HG02623 (cell line): ENCODE measurements around the gene GASK1B.

Source experiments
- ATAC-seq: cut with Tn5 transposase; IDR thresholded peaks from one replicate; pipeline ENCODE4 v1.9.1; 2021; ENCODE audit warnings: moderate library complexity; ENCODE audit not compliant: unreplicated experiment

Gene GASK1B

DNA sequence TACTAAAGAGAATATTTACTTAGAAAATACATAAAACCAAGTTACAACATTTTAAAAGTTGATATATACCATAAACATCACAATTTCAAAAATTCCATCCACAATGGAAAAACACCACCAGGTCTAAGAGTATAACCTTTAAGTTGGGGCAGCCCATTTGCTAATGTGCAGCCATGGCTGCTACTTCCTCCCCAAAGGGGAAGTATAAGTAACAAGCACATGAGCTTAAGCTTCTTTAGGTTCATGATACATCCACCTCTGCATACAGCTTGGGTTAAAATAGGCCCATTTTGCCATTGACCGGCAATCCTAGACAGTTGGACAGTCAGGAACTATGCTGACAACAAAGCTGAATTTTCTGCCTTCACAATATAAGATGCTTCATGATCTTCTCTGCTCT lies 16.6 kb upstream of the GASK1B start:
- ATAC-seq, result no peak

DNA sequence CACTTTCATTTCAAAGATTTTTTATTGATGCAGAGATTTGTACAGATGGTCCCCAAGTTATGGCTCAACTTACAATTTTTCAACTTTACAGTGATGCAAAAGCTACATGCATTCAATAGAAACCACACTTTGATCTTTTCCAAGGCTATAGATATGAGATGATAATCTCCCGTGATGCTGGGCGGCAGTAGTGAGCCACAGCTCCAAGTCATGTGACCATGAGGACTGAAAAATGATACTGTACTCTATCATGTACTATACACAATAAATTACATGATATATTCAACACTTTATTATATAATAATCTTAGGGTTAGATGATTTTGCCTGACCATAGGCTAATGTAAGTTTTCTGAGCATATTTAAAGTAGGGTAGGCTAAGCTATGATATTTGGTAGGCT lies 14.0 kb upstream of the GASK1B start:
- no peak for ATAC-seq

DNA sequence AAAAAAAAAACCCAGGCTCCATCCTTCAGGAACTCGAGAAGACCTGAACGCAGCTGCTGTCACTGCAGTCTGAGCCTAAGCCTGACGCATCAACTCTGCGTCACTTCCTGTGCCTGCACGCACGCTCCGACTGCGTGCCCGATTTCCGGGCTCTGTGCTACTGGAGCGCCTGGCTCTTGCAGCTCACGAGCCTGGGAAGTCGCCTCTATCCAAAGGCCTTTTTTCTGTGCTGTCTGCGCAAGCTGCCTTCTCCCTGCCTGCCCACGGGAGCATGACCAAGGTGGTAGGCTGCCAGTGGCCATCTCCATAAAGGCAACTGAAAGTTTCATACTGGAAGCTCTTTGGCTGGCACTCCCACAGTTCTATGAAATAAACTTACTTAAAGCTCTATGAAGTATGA lies 9.9 kb upstream of the GASK1B start:
- no peak for ATAC-seq

DNA sequence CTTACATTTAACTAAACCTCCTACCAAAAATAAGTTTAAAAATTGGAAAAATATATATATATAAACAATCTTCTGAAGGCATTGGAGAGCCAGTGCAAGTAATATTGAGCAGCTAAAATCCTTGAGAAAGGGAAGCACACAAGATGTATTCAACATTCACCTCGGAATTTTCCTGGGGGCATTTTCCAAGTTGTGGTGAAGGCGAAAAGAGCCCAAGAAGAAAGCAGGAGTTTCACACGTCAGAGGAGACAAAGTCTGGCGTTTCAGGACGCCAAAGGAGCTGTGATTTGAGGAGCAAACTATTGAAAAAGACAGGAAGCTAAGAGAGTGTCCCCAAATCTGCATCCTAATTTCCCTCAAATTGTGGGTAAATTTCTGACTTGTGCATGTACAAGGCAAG lies 9.1 kb upstream of the GASK1B start:
- no peak for ATAC-seq

DNA sequence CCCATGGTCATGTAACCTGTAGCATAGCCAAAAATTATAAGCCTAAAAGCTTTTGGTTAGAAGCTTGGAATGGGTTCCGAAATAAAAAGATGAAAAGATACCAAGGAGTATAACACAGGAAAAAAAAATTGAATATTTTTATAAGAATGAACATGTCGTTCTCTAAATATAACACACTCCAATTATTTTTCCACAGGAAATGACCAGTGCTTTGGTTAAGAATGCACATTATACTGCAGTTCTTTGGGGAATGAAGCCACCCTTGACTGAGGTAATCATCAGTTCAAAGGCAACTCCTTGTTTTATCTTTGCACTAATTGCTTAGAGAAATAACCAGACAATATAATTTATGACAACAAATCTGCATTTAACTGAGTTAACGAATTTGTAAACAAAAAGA lies 6.6 kb upstream of the GASK1B start:
- ATAC-seq, result no peak

DNA sequence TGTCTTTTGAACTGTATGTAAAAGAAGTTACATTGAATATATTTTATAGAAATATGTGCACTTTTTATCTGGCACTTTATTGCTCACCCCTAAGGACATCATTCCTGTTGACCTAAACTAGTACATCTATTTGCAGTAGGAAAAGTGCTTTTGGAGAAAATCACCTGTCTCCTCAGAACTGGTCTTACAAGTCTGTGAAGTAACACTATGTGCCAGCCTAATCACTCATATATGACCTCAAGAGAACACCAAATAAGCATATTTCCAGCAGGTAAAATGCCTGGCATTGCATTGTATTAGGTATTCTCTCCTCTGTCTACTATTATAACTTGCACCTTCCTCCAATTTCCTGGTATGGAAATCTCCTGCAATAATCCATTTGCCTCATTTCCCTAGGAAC lies 4.0 kb upstream of the GASK1B start:
- ATAC-seq, result no peak

DNA sequence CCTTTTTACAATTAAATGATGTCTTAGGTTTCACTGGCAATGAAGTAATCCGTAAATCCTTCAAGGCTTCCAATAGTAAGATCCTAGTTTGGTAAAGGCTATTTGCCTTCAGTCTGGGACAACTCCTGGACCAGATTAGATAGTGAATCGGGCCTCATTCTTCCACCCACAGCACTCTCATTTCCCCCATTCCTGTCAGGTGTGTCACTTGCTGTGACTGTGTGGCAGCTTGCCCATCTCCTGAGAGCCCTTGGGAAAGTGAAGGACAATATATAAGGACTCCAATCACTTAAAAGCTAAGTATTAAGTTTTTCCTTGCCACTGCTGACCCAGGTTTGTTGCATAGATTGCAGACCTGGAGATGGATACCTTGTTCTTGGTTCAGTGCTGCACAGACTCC lies 3.3 kb upstream of the GASK1B start:
- ATAC-seq, result no peak

DNA sequence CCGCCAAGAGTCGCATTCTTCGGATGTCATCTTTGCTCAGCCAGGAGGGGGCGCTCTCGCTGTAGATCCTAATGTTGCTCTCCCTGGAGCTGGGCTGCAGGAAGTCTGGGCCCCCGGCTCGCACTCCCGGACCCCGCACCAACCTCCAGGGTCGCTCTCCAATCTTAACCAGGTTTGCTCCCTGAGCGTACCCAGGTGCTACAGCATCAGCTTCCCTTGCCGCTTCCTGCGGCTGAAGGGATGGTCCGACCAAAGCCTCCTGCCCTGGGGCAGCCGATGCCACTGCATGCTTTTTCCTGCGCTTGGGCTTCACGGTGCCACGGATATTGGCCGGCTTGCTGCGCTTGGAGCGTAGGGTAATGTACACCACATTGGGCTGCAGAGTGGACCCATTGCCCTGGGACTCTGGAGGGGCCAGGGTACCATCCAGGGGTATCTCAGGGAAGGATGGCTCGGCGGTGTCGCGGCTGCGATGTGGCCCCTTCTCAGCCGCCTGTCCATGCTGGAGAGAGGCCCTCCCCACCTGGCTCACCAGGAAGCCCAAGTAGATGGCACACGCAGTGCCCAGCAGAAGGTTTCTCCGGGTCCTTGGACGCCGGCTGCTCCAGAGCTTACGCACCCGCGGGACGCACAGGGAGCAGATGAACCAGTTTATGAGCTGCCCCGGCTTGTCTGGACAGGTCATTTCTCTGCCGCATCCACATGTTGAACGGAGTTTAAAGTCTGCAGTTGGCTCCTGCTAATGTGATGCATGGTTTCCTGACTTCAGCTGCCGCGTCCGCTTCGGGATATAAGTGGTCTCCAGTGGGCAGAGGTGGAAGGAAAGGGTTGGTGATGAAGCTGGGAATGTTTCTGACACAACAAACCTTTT lies 1.9 kb downstream of the GASK1B start:
- peak; percentile 42 for ATAC-seq

DNA sequence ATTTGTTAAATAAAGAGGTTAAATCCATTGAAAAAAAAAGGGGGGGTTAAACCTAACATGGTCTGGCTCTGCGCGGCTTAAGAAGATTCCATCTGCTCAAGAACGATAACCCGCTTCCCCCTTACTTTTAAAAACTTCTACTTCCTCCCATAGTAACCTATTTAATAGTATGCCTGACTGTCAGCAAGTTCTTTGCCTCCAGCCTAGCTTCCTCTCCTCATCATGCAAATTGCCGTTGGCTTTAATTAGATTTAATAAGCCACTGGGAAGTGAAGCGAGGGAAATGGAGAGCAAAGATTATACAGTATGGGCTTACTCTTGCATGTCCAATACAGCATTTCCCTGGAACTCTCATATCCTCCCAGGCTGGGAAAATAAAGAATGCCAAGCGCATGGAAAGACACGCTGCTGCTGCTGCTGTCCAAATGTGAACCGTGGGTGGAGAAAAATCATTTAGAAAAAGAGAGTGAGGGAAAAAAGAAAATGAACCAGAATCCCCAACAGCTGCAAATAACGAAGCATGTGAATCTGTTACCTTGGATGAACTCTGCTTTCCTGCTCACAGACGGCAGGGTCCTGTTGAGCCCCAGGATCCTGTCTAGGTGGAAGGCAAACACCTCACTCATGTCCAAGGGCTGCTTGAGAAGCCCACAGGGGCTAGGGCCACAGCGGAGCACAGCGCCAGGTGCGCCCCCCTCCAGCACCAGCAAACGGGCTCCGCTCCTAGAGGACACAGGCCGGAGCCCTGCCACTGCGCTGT lies 2.7 kb downstream of the GASK1B start:
- no peak for ATAC-seq

DNA sequence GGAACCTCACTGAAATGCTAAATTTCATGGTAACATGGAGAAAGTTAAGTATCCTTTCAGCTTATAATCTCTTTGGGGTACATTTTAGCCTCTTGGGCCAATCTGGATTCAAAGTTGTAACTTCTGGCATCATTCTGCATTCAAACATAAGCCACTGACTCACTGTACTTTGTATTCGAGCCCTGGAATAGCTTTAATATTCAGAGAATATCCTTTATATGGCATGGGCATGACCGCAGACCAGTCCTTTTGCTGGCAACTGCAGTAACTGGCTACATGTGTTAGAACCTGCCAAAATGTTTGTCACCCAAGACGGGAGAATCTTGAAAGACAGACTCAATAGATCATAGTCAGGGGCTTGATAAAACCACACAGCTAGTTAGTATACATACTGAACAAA lies 3.3 kb downstream of the GASK1B start:
- no peak for ATAC-seq

DNA sequence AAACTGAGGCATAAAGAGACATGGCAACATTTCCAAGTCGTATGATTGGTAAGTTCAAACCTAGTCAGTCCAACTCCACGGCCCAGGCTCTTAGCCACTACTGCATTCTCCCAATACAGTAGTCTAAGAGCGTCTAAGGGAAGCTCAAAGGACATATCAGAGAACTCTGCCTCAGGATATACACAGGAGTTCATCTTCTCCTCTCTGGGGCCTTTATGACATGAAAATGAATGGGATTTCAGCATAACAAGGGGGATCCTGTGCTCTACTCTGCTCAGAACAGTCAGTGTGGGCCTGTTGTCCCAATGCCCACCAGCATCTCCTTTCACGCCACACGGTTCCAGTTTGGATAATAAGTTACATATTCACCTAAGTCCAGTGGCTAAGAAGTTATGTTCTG lies 4.2 kb downstream of the GASK1B start:
- no peak for ATAC-seq

DNA sequence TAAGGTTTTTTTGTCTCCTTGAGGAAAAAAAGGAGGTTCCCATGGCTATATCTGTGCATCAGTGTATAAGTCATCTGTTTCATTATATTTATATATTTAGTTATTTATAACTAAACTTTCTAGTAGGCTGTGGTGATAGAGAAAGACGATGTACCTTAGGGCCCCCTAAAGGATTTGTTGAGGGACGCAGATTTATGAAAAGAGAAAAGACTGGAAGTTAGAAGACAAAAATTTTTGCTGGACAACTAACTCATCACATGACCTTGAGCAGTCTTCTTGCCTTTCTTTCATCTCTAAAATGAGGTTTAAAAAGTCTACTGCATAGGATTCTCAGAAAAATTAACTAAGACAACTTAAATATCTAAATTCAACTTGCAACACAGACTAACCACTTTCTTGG lies 6.1 kb downstream of the GASK1B start:
- ATAC-seq, result no peak

DNA sequence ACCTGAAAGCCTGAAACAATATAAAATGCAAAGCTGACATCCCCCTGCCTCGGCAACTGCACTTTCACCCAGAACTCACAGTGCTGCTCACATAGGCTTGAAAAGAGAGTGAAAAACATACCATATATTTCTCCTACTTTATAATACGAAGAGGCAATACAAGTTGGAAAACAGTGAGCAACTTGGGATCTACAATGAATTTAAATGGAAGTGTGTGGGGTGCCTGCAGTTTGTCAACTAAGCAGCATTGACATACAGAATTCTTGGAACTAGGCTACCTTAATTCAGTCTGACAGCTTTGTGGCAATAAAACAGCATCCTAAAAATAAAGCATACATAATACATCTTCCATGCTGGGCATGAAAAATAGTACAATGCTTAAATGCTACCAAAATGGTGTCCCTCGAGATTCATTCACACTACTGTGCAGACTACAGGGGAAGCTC lies 8.0 kb downstream of the GASK1B start:
- no peak for ATAC-seq

DNA sequence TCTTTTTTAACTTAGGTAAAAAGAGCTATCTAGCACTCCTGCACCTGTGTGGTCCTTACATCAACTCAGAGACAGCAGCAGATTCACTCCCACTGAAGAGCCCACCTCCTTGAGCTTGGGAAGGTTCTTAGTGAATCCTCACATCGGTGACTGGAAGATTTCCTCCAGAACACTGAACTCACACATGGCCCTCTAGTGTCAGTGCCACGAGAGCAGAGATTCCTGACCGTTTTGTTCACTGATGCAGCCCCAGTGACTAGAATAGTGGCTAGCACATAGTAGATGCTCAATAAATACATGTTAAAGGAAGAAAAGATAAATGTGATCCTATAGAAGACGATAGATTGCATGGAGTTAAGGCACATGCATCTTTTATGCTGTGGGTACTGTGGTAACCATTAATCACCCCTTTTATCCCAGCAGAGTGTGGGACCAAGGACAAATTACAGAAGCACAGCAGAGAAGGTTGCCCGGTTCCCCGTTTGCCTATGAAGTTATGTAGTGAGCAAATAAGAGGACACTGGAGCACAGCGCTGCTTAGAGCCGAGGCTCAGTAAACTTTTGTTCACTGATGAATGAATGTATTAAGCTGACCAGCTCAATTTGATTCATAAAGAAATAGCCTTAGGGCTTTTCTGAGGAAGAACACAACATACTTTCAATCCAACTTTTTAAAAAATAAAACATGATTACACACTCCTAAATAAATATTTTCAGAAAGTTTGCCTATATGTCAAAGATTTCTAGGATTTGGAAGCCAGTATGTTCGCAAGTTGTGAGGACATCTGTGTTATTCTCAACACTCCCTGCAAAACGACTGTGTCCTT lies 8.7 kb downstream of the GASK1B start:
- no peak for ATAC-seq

DNA sequence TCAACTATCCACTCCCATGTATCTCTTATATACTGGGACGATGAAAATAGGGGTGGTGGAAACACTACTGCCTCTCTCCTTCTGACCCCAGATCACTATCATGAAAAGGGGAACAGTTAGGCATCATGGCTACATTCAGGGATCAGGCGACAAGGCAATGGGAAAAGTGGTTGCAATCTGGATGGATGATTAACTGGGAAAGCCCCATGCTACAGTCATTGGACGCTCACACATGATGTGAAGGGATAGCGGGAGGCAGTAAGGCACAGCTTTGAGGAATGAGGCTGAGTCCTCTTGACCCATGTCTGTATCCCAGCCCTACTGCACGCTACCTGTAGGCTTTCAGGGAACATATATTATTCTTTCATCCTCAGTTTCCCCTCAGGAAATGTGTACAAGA lies 10.2 kb downstream of the GASK1B start:
- ATAC-seq, result no peak

DNA sequence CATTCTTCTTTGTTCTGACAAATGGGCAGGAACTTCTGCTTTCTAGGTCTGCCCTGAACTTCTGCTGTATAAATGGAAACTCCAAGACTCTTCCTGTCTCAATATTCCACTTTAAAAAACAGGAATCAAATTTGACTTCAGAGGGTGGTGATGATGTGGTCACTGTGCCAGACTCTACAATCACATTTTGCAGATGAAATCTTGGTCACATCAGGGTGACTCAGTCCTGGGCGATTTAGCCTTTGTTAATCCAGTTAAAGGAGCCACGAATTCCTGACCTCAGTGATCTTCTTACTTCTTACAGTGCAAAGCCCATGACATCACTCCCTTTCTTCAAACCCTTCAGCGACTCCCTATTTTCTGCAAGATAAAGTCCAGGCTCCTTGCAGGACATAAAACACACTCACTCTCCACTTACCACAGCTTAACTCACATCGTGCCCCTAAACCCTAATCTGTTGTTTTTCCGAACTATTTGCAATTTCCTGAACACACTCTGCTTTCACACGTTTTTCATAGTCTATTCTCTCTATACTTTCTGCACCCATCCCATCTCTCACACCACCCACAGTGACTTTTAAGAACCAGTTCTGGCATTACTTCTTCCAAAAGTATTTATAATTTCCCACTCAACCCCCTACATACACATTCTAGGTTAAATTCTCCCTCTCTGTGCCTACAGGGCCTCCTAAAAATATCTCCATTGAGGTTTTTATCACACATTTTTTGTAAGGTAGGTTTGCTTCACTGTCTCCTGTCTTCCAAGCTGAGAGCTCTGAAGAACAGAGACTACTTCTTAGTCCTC lies 11.1 kb downstream of the GASK1B start:
- no peak for ATAC-seq

DNA sequence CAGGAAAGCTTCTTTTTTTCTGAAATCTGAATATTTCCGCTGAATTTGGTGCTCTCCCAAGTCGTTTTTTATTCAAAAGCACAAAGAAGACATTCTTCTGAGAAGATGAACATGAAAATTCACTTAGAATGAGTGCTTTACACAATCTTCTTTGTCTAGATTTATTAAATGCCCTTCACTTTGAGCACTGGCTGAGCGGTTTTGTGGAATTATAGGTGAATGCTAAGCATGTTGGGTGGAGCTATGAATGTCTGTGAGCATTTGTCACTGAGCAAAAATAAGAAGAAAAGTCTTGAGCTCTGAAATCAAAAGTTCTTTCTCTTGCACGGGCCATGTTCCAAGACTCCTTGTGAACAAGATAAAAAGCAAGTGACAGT lies 13.1 kb downstream of the GASK1B start:
- no peak for ATAC-seq

DNA sequence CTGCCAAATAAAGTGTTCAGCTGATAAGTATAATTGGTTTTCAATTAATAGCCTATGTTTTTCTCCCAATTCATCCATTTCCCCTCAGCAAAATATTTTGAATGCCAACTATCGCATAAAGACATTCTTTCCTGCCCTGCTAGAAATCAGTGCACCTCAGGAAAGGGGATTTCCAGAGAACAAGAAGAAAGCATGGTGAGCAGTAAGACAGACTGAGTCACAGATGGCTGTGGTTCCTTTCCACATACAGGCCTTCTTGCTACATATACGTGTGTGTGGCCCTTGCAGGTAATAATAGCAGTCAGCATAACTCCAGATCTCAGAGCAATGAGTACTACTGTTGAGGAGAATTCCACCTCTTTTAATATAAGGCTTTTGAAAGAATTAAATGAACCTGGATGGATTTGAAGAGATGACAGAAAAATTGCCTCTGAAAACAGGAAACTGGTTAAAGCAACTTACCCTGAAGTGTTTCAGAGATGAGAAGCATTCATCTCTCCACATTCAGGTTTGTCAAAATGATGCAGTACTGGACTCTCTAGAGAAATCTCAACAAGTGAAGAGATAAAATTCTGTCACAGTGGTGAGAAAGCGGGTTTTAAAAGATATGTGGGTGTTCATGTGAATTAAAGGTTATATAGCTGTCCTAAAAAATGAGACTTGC lies 13.6 kb downstream of the GASK1B start:
- peak; percentile 44 for ATAC-seq

DNA sequence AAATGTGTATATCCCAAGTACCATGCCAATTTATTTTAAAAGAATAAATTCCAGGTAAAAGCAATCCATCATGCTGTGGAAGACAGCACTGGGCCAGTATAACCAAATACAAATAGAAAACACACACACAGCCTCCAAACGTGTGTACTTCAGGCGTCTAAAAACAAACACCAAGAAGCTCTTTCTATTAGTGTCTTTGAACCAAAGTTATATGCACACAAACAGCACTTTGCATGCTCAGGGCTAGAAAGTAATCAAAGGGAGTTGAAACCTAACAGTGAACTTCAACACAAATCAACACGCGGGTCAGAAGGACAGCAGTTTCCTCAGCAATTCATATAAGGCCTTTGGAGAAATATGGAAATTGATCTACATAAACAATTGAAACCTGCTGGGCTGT lies 15.4 kb downstream of the GASK1B start:
- no peak for ATAC-seq

DNA sequence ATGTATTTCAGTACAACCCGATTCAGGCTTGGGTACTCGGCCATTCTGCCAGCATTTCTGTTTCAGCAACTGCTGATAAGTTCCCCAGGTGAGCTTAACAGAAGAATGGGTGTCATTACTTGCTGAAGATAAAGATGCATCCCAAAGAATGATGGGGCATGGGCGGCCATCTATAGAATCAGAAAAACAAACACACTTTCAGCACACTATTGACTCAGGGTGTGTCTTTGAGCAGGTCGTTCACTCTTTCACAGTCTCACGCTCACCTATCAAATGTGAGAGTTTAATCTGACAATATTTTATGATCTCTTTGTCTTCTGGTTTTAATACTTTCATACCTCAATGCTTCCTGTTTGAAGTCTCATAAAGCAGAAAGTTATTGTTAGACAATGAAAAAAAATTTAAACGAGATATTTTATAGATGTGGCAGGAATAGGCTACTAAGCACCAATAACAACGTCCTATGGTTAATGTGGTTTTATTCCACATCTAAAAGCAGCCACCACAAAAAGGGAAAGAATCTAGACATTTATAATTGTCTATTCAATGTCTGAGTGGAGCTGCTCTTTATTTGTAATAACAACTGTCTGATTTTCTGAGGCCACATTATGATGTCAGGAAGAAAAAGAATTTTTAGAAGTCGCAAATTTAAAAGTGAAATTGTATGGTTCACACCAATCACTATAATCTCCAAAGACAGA lies 17.0 kb downstream of the GASK1B start:
- no peak for ATAC-seq
